ENCODE data around the gene ASB7.
"Not testable (repeated sequence)": the region's sequence is repeated elsewhere in the genome, so short reads cannot be mapped to it uniquely, and the experiment has no call there.

The ASB7 gene, protein sequence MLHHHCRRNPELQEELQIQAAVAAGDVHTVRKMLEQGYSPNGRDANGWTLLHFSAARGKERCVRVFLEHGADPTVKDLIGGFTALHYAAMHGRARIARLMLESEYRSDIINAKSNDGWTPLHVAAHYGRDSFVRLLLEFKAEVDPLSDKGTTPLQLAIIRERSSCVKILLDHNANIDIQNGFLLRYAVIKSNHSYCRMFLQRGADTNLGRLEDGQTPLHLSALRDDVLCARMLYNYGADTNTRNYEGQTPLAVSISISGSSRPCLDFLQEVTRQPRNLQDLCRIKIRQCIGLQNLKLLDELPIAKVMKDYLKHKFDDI

DNA sequence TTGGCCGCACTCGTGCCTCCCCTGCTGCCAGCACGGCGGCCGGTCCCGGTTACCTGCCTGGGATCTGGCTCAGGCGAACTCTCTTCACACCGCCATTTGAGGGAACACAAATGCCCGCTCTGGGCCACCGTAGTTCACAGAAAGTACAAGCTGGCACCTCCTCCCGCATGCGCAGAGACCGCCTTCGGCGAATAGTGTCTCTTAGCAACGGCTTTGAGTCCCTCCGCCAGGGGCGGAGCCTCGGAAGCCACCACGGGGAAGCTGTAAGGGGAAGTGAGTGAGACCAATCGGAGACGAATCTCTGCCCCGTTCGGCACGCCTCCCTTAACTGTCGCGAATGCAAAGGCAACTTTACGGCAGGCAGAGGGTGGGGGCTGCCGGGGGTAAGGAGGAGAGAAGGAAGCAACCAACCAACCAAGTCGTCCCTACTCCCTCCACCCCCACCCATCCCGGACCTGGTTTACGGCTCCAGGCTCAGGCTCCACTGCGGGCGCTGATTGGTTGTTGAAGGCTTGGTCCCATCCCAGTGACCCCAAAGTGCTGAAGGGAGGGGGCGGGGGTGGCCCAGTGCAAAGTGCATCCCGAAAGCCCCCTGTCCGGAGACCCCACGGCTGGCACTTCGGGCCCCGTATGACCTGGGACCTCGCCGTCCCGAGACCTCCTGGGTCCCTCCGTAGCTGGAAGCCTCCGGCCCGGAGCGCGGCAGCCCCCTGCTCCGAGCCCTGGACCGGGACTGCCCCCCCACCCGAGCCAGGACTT is at the start of gene ASB7, which contains the start of gene LINS1:
ASB7 (plus strand) TSS at position 526 of the 759 bp plus-strand sequence. CDS start 9,628 bp downstream, outside the sequence.
LINS1 (minus strand) TSS at position 121 of the 759 bp plus-strand sequence. CDS start 21,342 bp downstream, outside the sequence.
- DNase-seq, result peak; percentile 99 to 100

DNA sequence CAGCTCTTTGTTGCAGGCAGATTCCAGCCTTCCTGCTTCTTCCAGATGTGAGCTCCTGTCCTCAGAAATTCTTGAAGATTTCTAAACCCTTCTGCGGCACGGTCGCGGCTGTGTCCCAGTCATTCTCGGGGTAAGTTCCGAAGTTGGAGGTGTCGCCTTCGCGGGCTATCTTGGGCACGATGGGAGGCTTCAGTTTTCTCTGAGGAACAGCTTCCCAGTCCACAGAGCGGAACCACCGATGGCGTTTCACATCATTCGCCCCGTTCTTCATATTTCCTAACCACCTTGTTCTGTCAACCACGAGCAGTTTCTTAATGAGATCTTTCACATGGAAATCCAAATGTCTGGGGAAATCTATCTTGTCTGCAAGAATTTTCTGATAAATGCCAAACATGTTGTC is 48.9 kb upstream of the ASB7 start:
- no peak for DNase-seq

DNA sequence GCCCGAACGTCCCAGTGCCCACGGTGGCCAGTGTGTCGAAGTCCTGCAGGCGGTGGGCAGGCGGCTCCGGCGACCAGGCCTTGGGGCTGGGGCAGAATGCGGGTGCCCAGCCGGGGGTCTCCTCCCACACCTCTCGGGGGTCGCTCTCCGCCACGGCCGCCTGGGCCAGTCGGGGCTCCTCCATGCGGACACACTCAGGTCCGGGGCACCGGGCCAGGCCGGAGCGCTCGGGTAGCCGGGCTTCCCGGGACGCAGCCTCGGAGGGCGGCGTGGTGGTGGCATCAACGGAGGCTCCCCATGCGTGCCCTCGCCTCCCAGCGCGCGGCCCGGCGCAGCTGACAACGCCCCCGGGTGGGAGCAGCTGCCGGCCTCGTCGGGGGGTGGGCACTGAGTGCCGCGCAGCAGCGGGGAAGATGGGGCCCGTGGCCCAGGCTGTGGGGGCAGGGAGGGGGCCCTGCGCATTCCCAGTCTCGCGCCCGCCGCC is 43.6 kb upstream of the ASB7 start:
- no peak for DNase-seq

DNA sequence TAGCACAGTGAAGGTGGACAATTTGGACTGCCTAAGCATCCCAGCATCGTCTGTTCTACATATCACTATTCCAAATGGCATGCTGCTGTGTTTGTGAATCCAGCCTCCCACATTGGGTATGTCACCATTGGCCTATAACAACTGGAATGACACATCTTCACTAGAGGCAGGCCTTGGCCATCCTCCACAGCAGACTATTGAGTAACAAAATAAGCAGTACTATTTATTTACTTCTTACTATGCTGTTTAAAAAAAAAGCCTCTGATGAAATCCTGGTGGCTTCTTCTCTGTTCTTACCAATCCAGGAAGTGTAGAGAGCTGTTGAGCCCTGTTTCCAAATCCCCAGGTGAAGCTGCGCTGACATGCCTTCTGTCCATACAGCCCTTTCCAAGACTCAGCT is 43.1 kb upstream of the ASB7 start:
- no peak for DNase-seq

DNA sequence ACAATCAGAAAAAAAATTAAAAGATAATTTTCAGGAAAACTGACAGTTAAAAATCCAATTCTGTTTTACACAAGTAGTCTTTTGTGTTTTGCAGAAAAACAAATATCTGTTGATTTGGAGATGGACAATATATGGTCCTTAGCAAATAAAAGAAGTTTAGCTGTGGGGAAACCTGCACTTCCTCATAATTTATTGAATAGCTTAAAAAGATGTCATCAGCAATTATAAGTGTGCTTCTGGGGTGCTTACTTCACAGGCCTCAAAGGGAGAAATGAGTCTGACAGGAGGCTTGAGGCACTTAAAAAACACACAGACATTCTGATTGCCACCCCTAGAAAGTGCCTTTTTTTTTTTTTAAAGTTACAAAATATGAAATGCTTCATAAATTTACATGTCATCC is 42.1 kb upstream of the ASB7 start:
- DNase-seq, result no peak

DNA sequence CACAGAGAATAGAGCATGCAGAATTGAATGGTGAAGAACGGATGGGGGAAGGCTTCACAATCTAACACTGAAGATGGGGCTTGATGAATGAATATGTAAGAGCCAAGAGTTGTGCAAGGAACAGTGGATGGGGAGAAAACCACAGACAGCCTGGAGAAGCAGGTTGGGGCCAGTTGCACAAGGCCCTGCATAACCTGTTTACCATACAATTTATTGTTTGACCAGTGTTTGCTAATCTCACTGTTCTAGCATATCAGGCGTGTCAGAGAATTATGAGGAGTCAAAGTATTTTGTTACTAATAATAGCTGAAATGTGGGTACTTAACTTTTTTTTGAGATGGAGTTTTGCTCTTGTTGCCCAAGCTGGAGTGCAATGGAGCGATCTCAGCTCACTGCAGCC is 36.8 kb upstream of the ASB7 start:
- no peak for DNase-seq

DNA sequence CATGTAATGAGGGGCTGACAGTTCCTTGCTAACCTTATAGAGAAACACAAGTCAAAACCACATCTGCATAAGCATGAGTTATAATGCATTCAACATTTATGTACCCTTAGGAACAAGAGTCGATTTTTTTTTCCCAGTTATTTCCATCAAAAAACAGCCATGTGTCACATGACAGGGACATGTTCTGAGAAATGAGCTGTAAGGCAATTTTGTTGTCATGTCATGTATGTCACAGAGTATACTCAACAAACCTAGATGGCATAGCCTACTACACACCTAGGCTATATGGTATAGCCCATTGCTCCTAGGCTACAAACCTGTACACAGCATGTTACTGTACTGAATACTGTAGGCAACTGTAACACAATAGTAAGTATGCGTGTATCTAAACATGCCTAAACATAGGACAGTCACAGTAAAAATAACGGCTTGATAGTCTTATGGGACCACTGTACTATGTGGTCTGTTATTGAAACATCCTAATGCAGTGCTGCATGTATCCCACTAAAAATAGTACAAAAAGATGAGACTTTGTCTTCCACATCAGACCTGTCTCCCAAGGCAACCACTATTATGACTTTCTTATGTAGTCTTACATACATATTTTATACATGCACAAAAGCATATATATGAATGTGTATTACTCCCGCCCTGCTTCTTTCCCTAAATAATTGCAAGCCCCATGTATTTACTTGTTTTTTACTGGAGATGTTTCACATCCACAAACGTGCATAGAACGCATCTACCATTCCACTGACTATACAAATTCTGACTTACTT is 35.4 kb upstream of the ASB7 start:
- no peak for DNase-seq

DNA sequence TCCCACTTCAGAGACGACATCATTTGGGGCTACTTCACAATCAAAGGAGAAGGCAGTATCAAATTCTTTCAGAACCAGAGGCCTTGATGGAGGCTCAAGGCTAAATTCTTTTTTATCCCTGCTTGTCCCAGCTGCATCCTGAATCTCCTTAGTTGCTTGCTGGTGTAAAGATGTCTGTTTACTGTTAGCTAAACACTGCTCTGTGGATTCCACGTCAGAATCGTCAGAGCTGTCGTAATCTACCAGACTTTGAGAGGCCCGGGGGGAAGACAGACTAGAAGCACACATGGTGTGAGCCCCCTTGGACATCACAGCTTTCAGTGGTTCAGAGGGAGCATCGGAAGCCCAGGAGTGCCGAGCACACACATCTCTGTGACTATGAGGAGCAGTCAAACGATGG is 33.0 kb upstream of the ASB7 start:
- DNase-seq, result no peak

DNA sequence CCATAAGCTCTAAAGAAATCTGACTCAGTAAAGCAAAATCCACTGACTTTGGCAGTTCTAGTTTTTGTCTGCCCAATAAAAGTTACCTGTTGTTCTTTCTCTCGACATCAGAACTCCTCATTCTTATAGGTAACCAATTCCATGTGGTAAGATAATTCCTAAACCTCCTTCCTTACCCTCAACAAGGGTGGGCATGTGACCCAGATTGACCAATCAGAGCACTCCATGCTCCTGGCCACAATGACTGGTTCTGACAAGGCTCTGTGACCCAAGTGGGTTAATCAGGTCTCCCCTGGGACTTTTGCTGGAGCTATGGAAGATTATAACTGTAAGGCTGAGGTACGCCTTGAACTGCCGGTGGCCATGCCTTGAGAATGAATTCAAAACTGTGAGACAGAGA is 32.1 kb upstream of the ASB7 start:
- DNase-seq, result no peak

DNA sequence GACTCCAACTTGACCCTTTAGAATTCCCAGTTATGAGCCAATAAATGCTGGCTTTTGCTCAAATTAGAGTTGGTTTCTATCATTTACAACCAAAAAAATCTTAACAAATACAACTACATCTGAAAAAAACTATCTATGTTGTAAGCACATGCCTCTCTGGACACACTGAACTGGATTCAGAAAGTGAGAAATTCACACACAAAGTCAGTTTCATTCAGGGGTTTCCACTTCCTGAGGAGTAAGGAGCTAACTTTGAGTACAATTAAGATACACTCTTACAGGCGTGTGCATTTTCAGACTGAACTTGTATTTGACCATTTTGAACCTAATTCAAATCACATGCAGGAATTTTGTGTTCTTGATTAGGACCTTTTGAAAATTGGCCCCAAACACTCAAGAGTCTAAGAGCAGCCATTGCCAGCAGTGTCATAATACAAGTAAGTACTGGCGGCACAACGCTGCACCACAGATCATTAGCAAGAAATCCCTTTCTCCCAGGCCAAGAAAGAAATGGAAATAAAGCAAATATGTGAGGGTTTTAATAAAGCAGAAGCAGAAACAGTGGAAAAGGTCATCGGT is 31.6 kb upstream of the ASB7 start:
- no peak for DNase-seq

DNA sequence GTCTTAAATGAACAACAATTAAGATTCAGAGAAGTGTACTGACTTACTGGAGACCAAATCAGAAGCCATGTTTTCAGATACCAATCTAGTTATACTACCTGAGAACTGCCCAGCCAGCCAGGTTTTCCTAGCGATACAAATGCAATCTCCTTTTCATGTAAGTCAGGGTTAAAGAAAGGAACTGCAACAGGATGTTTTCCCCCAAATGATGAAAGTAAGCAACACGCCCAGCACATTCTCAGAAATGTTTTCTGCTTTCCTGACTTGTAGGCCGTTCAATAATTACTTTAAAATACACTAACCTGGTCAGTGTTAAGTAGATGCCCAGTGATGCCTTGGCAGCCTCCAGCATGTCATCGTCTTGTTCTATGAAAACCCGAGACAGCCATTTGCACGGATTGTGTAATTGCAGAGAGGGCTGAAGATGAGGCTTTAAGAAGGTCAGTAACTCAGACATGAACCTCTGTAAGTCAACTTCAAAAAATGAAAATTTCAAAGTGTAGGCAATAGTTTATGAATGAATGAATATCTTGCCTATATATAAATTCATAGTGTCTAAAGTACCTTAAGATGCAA is 30.7 kb upstream of the ASB7 start:
- no peak for DNase-seq

DNA sequence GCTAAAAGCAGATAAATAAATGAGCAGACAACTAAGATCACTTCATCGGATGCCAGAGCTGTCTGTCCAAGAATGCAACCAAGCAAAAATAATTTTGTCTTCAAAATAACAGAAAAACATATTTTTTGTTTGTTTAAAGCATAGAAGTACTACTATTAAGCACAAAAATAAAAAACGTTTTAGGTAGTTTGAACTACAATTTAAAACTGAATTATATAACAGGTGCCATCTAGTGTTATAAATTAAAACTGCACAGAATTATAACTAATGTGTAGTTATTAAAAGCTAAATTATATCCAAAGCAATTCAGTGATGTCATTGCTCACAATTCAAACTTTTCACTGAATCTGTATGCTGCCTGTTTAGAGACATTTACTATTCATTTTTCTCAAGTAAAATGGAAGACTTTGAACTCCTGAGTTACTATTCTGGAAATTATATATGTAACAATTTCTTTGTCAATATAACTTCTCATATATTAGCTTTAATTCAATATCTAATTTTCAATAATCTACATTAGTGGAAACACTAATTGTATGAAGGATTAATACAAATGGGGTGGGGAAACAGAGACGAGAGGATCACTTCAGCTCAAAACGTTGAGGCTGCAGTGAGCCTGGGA is 29.9 kb upstream of the ASB7 start:
- no peak for DNase-seq

DNA sequence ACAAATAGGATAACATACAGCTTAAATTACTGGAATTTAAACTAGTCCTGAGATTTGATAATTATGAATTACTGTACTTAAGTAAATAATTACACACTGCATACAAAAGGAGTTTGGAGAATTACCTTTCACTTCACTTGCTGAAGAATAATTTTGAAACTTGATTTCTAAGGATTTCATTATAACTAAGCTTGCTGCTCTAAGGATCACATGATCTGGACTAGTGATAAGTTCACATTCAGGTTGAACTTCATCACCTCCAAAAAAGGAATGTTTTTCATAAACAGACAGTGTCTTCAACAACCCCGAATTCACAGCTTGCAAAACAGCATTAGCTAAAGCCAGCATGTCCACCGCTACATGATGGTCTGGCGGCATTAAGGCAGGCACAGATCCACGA is 28.9 kb upstream of the ASB7 start:
- DNase-seq, result no peak

DNA sequence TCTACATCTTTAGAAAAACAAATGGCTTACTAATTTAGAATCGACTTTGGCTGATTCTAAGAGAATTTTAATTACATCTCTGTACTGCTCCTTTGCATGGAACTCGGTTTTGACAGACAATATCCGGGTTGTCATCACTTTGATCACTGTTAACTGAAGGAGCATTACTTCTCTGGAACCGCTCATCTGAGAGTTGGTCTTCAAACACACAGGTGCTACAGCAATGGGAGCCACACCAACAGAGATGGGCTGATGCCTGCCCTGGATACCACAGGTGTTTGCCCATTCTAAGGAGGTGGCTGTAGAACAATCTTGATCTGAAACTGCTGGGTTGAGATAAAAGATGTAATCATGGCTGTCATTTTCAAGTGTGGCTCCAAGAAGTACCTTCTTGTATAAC is 22.0 kb upstream of the ASB7 start:
- DNase-seq, result no peak

DNA sequence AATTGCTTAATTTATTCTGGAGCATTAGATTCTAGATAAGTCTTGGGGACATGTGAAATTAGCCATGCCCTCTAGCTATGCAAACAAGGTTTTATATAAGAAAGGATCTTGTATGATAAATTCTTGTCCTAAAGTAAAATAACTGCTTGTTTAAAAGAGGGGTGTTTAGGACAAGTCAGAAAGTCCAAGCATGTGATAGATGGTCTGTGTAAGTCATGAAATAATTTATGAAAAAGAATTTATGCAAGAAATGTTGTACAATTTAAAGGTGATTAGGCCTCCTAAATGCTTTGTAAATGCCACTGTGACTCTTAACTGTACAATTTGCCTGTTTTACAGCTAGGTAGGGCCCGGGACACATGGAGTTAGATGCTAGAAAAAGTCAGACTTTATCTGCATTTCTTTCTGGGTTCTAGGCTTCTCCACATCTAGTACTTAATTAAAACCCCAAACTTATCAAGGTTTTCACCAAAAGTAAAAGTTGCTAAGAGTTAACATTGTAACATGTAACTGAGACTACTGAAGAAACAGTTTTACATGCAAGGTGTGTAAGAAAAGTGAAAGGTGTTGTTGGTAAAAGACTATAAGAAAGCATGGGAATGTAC is 13.6 kb upstream of the ASB7 start:
- no peak for DNase-seq

DNA sequence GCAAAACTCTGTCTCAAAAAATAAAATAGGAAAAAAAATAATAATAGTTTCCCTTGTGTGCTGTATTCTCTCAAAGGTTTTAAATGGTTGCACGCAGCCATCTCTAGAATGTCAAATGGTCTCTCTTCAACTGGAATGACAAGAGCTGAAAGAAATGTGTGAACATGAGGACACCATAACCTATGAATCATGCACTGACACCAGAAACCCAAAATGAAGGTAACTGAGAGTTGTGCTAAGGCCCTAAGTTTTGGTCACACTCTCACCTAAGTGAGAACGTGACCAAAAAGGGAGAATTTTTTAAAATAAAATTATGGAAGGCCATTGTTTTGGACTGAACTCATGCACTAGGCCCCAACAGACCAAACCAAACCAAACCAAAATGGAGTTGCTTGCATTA is 11.2 kb upstream of the ASB7 start:
- not testable (repeated sequence) for DNase-seq

DNA sequence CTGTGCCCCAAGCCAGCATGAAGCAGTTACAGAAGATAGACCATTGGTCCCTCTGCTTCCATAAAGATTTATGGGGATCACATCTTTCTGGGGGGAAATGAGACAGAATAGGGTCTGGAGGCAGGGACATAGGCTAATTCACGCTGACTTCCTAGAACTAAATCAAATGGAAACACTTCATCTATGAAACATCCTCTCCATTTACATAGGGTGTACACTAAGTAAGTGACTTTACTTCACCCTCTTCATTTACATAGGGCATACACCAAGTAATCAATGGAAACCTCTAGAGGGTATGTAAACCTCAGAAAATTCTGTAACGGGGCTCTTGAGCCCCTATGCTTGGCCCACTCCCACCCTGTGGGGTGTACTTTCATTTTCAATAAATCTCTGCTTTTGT is 10.6 kb upstream of the ASB7 start:
- no peak for DNase-seq

DNA sequence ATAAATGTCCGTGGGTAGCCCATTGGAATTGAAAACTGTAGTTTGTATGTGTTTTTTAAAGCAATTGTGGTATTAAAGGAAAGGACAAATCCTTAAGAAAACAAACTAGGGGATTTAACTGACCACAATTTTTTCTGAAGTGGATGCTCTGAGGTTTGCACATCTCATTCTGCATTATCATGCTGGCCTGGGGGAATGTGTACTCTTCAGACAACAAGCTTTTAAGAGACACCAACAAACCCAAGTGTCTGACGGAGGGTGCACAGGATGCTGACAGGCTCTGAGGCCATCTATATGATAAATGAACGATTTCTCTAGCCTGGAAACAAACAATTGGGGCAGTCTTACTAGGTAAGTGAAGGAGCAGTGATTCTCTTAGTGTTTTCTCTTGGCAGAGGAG is 9.5 kb upstream of the ASB7 start:
- no peak for DNase-seq

DNA sequence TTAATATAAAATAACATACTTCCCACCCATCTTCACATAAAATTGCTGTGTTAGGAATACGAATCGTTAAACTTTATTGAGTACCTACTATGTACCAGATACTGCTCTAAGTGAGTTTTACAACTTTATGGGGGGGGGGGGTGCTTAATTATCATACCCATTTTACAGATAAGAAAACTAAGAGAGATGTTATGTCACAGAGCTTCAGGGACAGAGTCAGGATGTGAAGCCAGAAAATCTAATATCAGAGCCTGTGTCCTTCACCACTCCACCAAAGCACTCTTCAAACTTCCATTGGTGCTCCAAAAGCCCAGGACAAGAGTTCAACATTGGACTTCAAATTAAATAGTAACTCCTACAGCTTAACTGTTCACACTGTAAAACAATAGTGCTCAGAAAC is 9.0 kb upstream of the ASB7 start:
- no peak for DNase-seq

DNA sequence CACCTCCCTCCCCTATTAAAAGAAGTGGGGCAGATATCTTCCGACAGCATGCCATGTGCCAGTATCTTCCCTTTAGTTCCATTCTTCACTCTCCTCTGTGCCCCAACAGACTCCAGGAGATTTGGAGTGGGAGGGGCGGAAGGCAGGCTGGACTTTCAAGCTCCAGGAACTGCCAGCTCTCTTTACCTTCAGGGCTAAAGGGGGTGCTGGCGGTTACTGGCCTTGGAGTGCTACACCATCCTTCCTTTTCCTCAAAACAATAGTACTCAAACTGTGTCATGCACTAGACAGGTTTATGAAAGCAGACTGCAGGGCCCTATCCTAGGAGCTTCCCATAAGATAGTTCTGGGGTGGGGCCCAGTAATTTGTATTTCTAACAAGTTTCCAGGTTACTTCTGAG is 6.4 kb upstream of the ASB7 start:
- no peak for DNase-seq

DNA sequence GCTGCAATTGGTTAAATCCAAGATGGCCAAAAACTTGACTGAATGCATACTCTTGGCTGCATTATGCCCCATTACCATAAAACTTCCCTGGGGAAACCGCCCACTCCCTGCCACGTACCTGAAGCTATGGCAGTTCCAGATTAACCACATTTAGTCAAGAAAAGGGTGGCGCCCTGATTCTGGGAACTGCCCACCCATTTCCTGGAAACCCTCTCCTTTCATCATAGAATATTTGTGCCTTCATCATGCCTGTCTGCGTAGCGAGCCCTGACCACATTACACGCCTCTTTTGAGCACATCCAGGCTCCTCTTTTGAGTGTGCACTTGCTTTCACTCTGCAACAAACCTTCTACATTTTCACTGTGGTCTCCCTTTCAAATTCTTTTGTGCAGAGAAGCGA is 5.6 kb upstream of the ASB7 start:
- DNase-seq, result peak; percentile 87 to 95

DNA sequence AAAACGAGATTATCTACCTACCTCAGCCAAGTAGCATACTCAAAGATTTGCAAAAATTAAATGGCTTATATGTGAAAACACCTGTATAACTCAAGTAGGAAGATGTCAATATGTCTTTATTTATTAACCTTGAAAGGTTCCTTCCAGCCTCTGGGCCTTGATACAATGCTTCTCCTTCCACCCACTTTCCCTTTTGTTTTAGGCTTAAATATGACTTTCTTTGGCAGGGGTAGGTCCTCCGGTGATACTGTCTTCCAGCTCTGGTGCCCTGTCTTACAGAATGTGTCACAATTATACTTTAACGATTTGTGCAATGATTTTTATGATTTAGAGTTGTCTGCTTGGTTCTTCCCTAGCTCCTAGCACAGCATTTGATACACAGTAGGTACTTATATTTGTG is 4.5 kb upstream of the ASB7 start:
- DNase-seq, result no peak
